ENCODE results near the gene CRYL1. TPM values are rescaled to one million over a fixed set of nuclear protein-coding genes. Genes with fewer than 3 reads are reported as not detected.

Gene CRYL1, protein sequence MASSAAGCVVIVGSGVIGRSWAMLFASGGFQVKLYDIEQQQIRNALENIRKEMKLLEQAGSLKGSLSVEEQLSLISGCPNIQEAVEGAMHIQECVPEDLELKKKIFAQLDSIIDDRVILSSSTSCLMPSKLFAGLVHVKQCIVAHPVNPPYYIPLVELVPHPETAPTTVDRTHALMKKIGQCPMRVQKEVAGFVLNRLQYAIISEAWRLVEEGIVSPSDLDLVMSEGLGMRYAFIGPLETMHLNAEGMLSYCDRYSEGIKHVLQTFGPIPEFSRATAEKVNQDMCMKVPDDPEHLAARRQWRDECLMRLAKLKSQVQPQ
- 24.3 and 27.9 TPM in 2 replicates for total RNA-seq

DNA sequence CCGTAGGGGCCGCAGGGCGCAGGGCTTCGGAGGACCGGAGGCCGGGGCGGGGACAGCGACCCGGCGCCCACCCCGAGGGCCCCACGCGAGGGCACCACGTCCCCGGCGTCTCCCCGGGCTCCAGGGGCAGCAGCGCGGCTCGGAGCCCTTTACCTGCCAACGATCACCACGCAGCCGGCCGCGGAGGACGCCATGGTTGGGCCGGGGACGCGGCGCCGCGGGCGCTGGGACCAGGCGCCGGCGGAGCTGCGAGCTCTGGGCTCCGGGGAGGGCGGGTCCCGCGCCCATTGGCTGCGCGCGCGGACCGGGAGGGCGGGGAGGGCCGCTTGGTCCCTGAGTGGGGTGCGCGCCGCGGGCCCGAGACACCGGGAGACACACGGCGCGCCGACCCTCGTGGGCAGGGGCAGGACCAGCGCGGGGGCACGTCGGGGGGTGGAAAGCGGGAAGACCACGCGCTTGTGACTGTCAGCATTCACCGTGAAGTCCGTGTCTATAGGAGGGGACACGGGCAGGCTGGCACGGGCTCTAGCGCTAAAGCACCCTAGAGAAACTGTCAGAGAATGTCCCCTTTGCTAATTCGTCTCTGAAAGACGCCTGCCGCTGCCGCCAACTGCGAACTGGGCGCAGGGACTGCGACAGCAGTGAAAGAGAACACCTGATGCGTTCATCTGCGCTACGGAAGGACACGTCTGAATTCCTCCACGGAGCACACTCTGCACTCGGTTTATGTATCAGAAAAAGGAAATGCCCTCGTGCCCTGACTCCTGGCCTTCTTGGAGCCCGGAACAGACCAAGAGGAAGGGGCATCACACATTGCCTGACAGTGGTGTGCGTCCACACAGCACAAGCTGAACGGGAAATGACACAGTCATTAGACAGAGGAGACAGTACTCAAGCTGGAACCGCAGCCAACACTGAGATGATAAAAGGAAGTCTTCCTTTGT is at the start of gene CRYL1:
Gene CRYL1, minus strand, starts transcription at position 257 of the 944 bp plus-strand sequence. Its CDS starts 63 bp downstream, at position 194.

DNA sequence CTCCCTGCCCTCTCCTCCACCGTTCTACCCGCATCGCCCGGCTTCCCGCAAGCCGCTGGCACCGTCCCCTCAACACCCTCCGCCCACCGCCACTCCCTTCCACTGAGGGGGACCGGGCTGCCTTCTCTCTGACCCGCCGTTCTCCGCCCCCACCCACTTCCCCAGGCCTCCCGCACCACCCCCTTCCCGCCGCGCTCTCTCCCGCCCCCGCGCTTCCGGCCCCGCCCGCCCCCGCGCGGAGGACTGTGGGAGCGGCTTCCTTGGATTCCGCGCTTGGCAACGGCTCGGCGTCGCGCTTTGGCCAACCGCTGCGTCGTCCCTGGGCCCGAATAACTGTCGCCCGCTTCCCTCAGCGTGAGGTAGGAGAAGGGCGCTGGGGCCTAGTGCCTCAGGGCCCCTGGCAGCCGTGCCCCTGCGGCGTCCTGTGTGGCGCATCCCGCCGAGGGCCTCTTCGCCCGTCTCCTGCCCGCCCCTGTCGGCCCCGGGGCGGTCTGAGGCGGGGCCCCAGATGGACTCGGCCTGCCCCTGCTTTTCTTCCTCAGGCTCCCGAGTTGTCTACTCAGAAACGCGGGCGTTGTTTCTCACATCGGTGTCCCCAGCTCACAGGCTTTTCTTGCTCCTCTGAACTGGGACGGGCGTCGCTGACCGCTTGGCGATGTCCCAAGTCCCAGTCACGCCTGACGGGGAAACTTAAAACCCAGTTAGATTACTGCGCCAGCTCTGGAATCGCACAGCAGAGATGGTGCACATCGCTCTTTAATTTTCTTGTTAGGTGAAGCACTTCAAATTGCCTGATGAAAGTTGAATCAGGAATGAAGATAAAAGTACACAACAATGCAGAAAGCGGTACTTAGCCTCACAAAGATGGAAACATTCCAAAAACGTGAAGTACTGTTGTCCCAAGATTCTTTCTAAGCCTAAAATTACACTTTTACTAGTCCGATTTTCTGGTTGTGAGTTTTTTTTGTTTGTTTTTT is 41.5 kb upstream of the CRYL1 start, which contains the start of gene IFT88:
Gene IFT88, plus strand, starts transcription at position 260 of the 977 bp plus-strand sequence. CDS start 7,229 bp downstream, outside the sequence.

Other genes with a start within 250 kb of the CRYL1 start
- gene IFT88, start 41.3 kb upstream of the CRYL1 start, total RNA-seq = 11.0 and 12.9 TPM in 2 replicates
- 1.4 and 2.0 TPM in 2 replicates for gene IL17D, start 177.8 kb upstream of the CRYL1 start, total RNA-seq
- 10.8 and 11.0 TPM in 2 replicates for gene EEF1AKMT1, start 248.1 kb upstream of the CRYL1 start, total RNA-seq

All from bronchial smooth muscle cell (primary cell).